Epithelial cell of umbilical artery (primary cell): Measurements from ENCODE around the gene IL6R. TPM values are rescaled to one million over a fixed set of nuclear protein-coding genes. Genes with fewer than 3 reads are reported as not detected.

Experiments
- total RNA-seq: library from RNA; depleted of rRNA; stranded (reverse); fragments of >200 nt; gene quantifications from 2 replicates; pipeline ENCODE4 v1.2.3, GENCODE V29; 2014

IL6R gene
- 0.65 and 4.1 TPM in 2 replicates for total RNA-seq

GRCh38 chr1:154404984-154405746 lies at the start of gene IL6R:
IL6R (plus strand) TSS chr1:154405343; CDS start chr1:154405630, 287 bp downstream.

GRCh38 chr1:154502066-154502743 lies 97.1 kb downstream of the IL6R start, which contains the start of the genes SHE and TDRD10:
SHE (minus strand) TSS chr1:154502412; CDS start chr1:154502026, 386 bp downstream.
TDRD10 (plus strand) TSS chr1:154502219; CDS start chr1:154506904, 4,685 bp downstream.

Other genes with a start within 250 kb of the IL6R start
- gene TPM3, start 213.2 kb upstream of the IL6R start, total RNA-seq: 794 and 906 TPM in 2 replicates
- gene CFAP141, start 199.0 kb upstream of the IL6R start, total RNA-seq: not detected in 2 replicates
- 45.5 and 57.3 TPM in 2 replicates for gene UBAP2L, start 184.4 kb upstream of the IL6R start, total RNA-seq
- gene HAX1, start 132.7 kb upstream of the IL6R start, total RNA-seq: 124 and 186 TPM in 2 replicates
- gene AQP10, start 84.2 kb upstream of the IL6R start, total RNA-seq: under 0.01 TPM in 1 of 2 replicates, not detected in the other
- 67.9 and 95.4 TPM in 2 replicates for gene ATP8B2, start 79.8 kb upstream of the IL6R start, total RNA-seq
- gene TDRD10, start 96.9 kb downstream of the IL6R start, total RNA-seq: 1.5 and 3.2 TPM in 2 replicates
- 30.9 and 47.4 TPM in 2 replicates for gene SHE, start 97.1 kb downstream of the IL6R start, total RNA-seq
- 29.6 and 32.8 TPM in 2 replicates for gene UBE2Q1, start 153.3 kb downstream of the IL6R start, total RNA-seq
- gene CHRNB2, start 162.4 kb downstream of the IL6R start, total RNA-seq: not detected in 2 replicates
- gene ADAR, start 202.8 kb downstream of the IL6R start, total RNA-seq: 55.9 and 118 TPM in 2 replicates